ENCODE measurements around the gene ANLN. TPM values are rescaled to one million over a fixed set of nuclear protein-coding genes. Genes with fewer than 3 reads are reported as not detected.
"Not testable (repeated sequence)": the region's sequence is repeated elsewhere in the genome, so short reads cannot be mapped to it uniquely, and the experiment has no call there.

The ANLN gene
- total RNA-seq, 1 experiment from 2014 or later, result 27.5 TPM

DNA sequence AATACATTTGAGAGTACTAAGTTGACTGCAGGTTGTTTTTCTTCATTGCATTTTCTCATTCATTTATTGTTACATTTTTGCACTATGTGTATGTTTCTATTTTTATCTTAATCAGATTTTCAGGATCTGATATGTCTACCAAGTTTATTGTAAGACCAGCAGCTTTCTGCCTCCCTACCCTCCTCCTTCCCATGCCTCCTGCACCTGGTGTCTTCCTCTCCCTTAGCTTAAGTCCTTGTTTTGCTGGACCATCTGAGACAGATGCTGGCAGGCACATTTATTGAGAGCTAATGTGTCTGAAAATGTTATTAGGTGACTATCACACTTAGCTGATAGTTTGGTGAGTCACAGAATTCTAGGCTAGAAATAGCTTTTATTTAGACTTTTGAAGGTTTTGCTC is 79.6 kb downstream of the ANLN start:
- Histone ChIP-seq H3K4me3 (ENCODE audit: low read length) (no peak overlapping the region), H3K9ac (ENCODE audit: low read length) (no peak overlapping the region), H3K27ac (ENCODE audit: low read length) (no peak overlapping the region), H3K9me2 (replicated peaks; ENCODE audit: insufficient read depth, low read length) (no peaks in the 10 kb centered on the region), H3K36me3 (ENCODE audit: insufficient read depth, low read length) (no peaks in the 10 kb centered on the region), H2AFZ (ENCODE audit: low read length) (no peak overlapping the region), H3K9me3 (ENCODE audit: low read length) (no peaks in the 10 kb centered on the region), H4K20me1 (ENCODE audit: insufficient read depth, low read depth, low read length) (no peaks in the 10 kb centered on the region), H3K79me2 (ENCODE audit: low read length) (no peaks in the 10 kb centered on the region), H3K4me1 (ENCODE audit: low read length) (peaks cover 9% of the 10 kb centered on the region), H3K27me3 (ENCODE audit: low read length) (no peaks in the 10 kb centered on the region), H3K4me2 (ENCODE audit: low read depth, low read length, poor library complexity, severe bottlenecking) (no peak overlapping the region)
- no peak for DNase-seq

DNA sequence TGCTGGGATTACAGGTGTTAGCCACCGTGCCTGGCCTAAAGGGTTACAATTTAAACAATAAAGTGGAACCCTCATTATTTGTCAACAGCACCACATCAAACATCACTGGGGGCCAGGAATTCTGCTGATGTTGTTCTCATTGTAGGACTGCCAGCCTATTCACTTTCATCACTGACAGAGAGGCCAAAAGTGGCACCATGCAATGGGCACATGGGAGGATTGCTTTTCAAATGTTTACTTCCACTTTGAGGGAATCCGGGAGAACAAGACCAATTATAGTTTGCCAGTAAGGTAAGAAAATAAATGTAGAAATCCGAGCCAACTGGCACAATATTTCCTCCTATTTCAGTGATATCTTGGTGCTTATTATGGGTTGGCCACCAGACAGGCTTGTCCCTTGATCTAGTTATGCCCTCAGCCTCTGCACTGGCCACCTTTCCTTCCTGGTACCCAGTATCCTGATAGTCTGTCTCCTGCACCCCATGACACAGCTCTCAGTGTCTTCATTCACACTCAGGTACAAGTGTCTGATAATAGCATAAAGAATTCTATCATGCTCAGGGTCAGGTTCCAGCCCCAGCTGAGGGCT is 82.6 kb downstream of the ANLN start:
- Histone ChIP-seq H3K9me3 (ENCODE audit: low read length) (no peaks in the 10 kb centered on the region), H3K4me1 (ENCODE audit: low read length) (peaks cover 9% of the 10 kb centered on the region), H3K27ac (ENCODE audit: low read length) (no peak overlapping the region), H3K27me3 (ENCODE audit: low read length) (no peaks in the 10 kb centered on the region), H3K36me3 (ENCODE audit: insufficient read depth, low read length) (no peaks in the 10 kb centered on the region), H3K9ac (ENCODE audit: low read length) (no peak overlapping the region), H2AFZ (ENCODE audit: low read length) (no peak overlapping the region), H3K4me3 (ENCODE audit: low read length) (no peak overlapping the region), H4K20me1 (ENCODE audit: insufficient read depth, low read depth, low read length) (no peaks in the 10 kb centered on the region), H3K79me2 (ENCODE audit: low read length) (no peaks in the 10 kb centered on the region), H3K4me2 (ENCODE audit: low read depth, low read length, poor library complexity, severe bottlenecking) (no peak overlapping the region), H3K9me2 (replicated peaks; ENCODE audit: insufficient read depth, low read length) (no peaks in the 10 kb centered on the region)
- DNase-seq, result no peak

GRCh38 chr7:36473454-36474282 is 84.0 kb downstream of the ANLN start:
- Histone ChIP-seq H3K9me2 (replicated peaks; ENCODE audit: insufficient read depth, low read length) (no peaks in the 10 kb centered on the region), H3K27me3 (ENCODE audit: low read length) (no peaks in the 10 kb centered on the region), H3K27ac (ENCODE audit: low read length) (no peak overlapping the region), H2AFZ (ENCODE audit: low read length) (no peak overlapping the region), H3K79me2 (ENCODE audit: low read length) (no peaks in the 10 kb centered on the region), H3K4me3 (ENCODE audit: low read length) (no peak overlapping the region), H3K4me1 (ENCODE audit: low read length) (peaks cover 3% of the 10 kb centered on the region; the same call in 1 of the 2 replicates), H3K4me2 (ENCODE audit: low read depth, low read length, poor library complexity, severe bottlenecking) (no peak overlapping the region), H4K20me1 (ENCODE audit: insufficient read depth, low read depth, low read length) (no peaks in the 10 kb centered on the region), H3K9ac (ENCODE audit: low read length) (no peak overlapping the region), H3K9me3 (ENCODE audit: low read length) (no peaks in the 10 kb centered on the region), H3K36me3 (ENCODE audit: insufficient read depth, low read length) (no peaks in the 10 kb centered on the region)
- peak; percentile 74 for DNase-seq

- H4K20me1 ChIP-seq (ENCODE audit: insufficient read depth, low read depth, low read length), result no peaks in the 10 kb centered on the region
- no peaks in the 10 kb centered on the region for H3K4me1 ChIP-seq (ENCODE audit: low read length)
- no peaks in the 10 kb centered on the region for H3K36me3 ChIP-seq (ENCODE audit: insufficient read depth, low read length)
- DNase-seq, result no peak
- no peak overlapping the region for H3K9ac ChIP-seq (ENCODE audit: low read length)
- no peaks in the 10 kb centered on the region; the same call in 1 of the 2 replicates for H3K9me3 ChIP-seq (ENCODE audit: low read length)
- no peaks in the 10 kb centered on the region for H3K79me2 ChIP-seq (ENCODE audit: low read length)
- no peaks in the 10 kb centered on the region for H3K27me3 ChIP-seq (ENCODE audit: low read length)
- no peak overlapping the region for H3K27ac ChIP-seq (ENCODE audit: low read length)
- no peak overlapping the region for H3K4me3 ChIP-seq (ENCODE audit: low read length)
- H2AFZ ChIP-seq (ENCODE audit: low read length), result no peak overlapping the region
- no peak overlapping the region for H3K4me2 ChIP-seq (ENCODE audit: low read depth, low read length, poor library complexity, severe bottlenecking)
- no peaks in the 10 kb centered on the region for H3K9me2 ChIP-seq (replicated peaks; ENCODE audit: insufficient read depth, low read length)
Observed at GRCh38 chr7:36474283-36475010, 84.8 kb downstream of the ANLN start.

DNA sequence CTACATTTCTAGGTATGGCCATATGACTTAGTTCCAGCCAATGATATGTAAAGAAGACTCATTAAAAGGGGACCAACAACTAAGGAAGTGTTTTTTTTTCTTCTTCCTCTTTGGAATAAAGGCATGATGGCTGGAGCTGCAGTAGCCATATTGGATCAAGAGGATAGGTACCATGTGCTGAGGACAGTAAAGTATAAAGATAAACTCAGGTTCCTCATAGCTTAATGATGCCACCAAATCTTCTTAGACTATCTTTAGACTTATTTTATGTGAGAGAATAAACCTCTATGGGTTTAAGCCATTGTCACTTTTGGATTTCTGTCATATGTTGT is 85.3 kb downstream of the ANLN start:
- no peak for DNase-seq
- Histone ChIP-seq H3K4me2 (ENCODE audit: low read depth, low read length, poor library complexity, severe bottlenecking) (no peak overlapping the region), H3K9me2 (replicated peaks; ENCODE audit: insufficient read depth, low read length) (no peaks in the 10 kb centered on the region)

DNA sequence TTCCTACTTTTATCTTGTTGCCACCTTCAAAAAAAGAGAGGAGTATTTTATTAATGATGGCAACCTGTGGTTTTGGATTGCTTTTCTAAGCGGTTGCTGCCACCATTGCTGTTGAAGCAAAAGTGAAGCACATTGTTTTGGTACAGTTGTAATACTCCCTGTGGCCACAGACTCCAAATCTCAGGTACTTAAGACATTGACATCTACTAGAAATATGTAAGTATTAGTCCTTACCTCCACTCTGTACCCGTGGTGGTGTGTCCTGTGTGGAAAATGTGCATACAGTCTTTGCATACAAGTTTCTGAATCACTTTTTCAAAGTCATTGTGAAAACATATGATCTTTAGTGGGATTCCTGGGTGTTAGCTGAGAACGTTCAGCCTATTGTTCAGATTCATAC is 85.7 kb downstream of the ANLN start:
- Histone ChIP-seq H4K20me1 (ENCODE audit: insufficient read depth, low read depth, low read length) (no peaks in the 10 kb centered on the region), H3K9me3 (ENCODE audit: low read length) (no peaks in the 10 kb centered on the region; the same call in 1 of the 2 replicates), H3K4me3 (ENCODE audit: low read length) (no peak overlapping the region), H3K79me2 (ENCODE audit: low read length) (no peaks in the 10 kb centered on the region), H3K27ac (ENCODE audit: low read length) (no peak overlapping the region), H3K4me1 (ENCODE audit: low read length) (no peaks in the 10 kb centered on the region), H3K9me2 (replicated peaks; ENCODE audit: insufficient read depth, low read length) (no peaks in the 10 kb centered on the region), H3K27me3 (ENCODE audit: low read length) (no peaks in the 10 kb centered on the region), H3K9ac (ENCODE audit: low read length) (no peak overlapping the region), H2AFZ (ENCODE audit: low read length) (no peak overlapping the region), H3K4me2 (ENCODE audit: low read depth, low read length, poor library complexity, severe bottlenecking) (no peak overlapping the region), H3K36me3 (ENCODE audit: insufficient read depth, low read length) (no peaks in the 10 kb centered on the region)
- DNase-seq, result peak; percentile 52

More for the DNA sequence above, 85.3 kb downstream of the ANLN start:
- Histone ChIP-seq H3K9me3 (ENCODE audit: low read length) (no peaks in the 10 kb centered on the region; the same call in 1 of the 2 replicates), H3K27ac (ENCODE audit: low read length) (no peak overlapping the region), H3K4me1 (ENCODE audit: low read length) (no peaks in the 10 kb centered on the region), H4K20me1 (ENCODE audit: insufficient read depth, low read depth, low read length) (no peaks in the 10 kb centered on the region), H3K36me3 (ENCODE audit: insufficient read depth, low read length) (no peaks in the 10 kb centered on the region), H3K79me2 (ENCODE audit: low read length) (no peaks in the 10 kb centered on the region), H3K9ac (ENCODE audit: low read length) (no peak overlapping the region), H2AFZ (ENCODE audit: low read length) (no peak overlapping the region), H3K4me3 (ENCODE audit: low read length) (no peak overlapping the region), H3K27me3 (ENCODE audit: low read length) (no peaks in the 10 kb centered on the region)

DNA sequence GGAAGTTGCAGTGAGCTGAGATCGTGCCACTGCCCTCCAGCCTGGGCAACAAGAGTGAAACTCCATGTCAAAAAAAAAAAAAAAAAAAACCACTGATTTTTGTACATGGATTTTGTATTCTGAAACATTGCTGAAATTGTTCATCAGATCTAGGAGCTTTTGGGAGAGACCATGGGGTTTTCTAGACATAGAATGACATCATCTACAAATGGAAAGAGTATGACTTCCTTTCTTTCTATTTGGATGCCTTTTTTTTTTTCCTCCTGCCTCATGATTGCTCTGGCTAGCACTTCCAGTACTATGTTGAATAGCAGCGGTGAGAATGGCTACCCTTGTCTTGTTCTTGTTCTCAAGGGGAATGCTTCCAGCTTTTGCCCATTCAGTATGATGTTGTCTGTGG is 89.1 kb downstream of the ANLN start:
- Histone ChIP-seq H2AFZ (ENCODE audit: low read length) (no peak overlapping the region), H3K9me2 (replicated peaks; ENCODE audit: insufficient read depth, low read length) (no peaks in the 10 kb centered on the region)
- DNase-seq, result no peak

GRCh38 chr7:36483853-36484252 is 94.2 kb downstream of the ANLN start:
- not testable (repeated sequence) for H4K20me1 ChIP-seq (ENCODE audit: insufficient read depth, low read depth, low read length); H3K9me2 ChIP-seq (replicated peaks; ENCODE audit: insufficient read depth, low read length); H2AFZ ChIP-seq (ENCODE audit: low read length); H3K27ac ChIP-seq (ENCODE audit: low read length); H3K79me2 ChIP-seq (ENCODE audit: low read length); H3K4me1 ChIP-seq (ENCODE audit: low read length); H3K4me2 ChIP-seq (ENCODE audit: low read depth, low read length, poor library complexity, severe bottlenecking); H3K27me3 ChIP-seq (ENCODE audit: low read length); H3K36me3 ChIP-seq (ENCODE audit: insufficient read depth, low read length); H3K4me3 ChIP-seq (ENCODE audit: low read length); DNase-seq; H3K9ac ChIP-seq (ENCODE audit: low read length); H3K9me3 ChIP-seq (ENCODE audit: low read length)

More for the DNA sequence above, 89.1 kb downstream of the ANLN start:
- Histone ChIP-seq H3K36me3 (ENCODE audit: insufficient read depth, low read length) (no peaks in the 10 kb centered on the region), H4K20me1 (ENCODE audit: insufficient read depth, low read depth, low read length) (no peaks in the 10 kb centered on the region), H3K79me2 (ENCODE audit: low read length) (no peaks in the 10 kb centered on the region), H3K4me3 (ENCODE audit: low read length) (no peak overlapping the region), H3K4me2 (ENCODE audit: low read depth, low read length, poor library complexity, severe bottlenecking) (no peak overlapping the region), H3K9me3 (ENCODE audit: low read length) (no peaks in the 10 kb centered on the region; the same call in 1 of the 2 replicates), H3K4me1 (ENCODE audit: low read length) (no peaks in the 10 kb centered on the region), H3K27me3 (ENCODE audit: low read length) (no peaks in the 10 kb centered on the region), H3K27ac (ENCODE audit: low read length) (no peak overlapping the region), H3K9ac (ENCODE audit: low read length) (no peak overlapping the region)
